HG03565 (cell line): Measurements from ENCODE around the gene LRRC75A.
"Not testable (repeated sequence)": the region's sequence is repeated elsewhere in the genome, so short reads cannot be mapped to it uniquely, and the experiment has no call there.

Experiments
- ATAC-seq: cut with Tn5 transposase; IDR thresholded peaks from one replicate; pipeline ENCODE4 v1.9.1; 2021; ENCODE audit warnings: mild to moderate bottlenecking, moderate library complexity; ENCODE audit not compliant: unreplicated experiment

Gene LRRC75A

DNA sequence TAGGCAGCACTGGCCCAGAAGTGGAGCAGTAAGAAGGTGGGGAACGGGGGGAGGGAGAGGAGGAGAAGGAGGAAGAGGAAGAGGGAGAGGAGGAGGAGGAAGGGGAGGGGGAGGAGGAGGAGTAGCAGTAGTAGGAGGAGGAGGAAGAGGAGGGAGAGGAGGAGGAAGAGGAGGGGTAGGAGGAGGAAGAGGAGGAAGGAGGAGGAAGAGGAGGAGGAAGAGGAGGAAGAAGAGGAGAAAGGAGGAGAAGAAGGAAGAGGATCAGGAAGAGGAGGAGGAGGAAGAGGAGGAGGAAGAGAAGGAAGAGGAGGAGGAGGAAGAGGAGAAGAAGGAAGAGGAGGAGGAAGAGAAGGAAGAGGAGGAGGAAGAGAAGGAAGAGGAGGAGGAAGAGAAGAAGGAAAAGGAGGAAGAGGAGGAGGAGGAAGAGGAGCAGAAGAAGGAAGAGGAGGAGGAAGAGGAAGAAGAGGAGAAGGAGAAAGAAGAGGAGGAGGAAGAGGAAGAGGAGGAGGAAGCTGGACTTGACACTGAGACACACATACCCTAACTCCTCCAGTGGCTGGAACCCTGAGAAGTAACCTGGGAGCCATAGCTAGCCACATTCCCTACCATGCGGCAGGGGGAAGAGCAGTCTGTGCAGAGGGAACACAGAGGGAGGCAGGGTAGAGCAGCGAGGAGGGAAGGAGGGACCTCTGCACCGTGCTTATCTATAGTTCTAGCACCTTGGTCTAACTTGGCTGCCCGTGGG lies 35.8 kb downstream of the LRRC75A start:
- ATAC-seq: no peak

DNA sequence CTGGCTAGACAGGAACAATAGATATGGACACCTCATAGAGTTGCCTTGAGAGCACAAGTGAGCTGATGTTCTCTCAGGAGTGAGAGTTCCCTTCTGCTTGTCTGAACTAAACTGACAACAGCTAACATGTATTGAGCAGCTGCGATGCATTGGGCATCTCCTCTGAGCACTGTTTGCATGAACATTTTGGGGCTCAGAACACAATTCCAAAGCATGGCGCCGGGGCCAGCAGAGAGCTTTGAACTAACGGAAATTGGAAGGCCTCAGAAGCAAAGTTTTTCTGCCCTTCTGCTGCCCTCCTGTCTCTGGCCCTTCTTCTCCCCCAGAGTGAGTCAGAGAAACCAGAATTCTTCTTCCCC lies 38.5 kb downstream of the LRRC75A start:
- ATAC-seq: no peak

DNA sequence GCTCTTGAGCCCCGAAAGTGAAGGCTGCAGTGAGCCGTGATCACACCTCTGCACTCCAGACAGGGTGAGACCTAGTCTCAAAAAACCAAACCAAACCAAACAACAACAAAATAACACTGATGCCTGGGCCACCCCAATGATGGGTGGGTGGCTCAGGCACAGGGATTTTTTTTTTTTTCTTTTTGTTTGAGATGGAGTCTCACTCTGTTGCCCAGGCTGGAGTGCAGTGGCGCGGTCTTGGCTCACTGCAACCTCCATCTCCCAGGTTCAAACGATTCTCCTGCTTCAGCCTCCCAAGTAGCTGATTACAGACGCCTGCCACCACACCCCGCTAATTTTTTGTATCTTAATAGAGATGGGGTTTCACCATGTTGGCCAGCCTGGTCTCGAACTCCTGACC lies 39.7 kb downstream of the LRRC75A start:
- ATAC-seq: not testable (repeated sequence)

DNA sequence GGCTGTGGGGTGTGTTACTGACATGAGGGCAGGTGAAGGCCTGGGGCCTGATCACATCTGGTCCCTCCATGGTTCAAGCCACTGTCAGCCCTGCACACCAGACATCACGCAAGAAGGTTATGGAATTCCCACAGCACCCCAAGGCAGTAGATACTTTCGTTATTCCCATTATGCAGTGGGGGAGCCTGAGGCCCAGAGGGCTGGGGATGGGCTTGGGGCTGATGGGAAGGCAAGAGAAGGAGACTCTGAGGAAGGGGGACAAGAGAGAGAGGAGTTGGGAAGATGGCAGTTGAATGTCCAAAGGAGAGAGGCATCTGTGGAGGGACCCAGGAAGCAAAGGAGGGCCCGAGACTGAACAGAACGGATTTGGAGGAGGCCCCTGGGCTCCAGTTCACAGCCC lies 42.0 kb downstream of the LRRC75A start:
- no peak for ATAC-seq

DNA sequence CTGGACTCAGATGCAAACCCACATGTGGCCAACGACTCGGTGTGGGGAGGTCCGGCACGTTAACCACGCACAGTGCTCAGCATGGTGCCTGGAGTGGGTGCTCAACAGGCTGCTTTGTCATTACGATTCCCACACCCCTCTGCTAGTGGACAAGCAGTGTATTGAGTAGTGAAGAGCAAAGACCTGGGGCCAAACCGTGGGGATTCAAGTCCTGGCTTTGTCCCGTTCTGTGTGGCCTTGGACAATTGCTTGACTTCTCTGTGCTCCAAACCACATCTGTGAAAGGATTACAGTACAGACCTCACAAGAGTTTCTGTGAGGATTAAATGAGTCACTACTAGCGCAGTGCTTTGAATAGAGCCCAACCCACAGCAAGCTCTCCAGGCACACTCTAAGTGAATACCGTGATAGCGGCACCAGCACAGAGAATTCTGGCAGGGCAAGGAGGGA lies 42.8 kb downstream of the LRRC75A start:
- no peak for ATAC-seq

DNA sequence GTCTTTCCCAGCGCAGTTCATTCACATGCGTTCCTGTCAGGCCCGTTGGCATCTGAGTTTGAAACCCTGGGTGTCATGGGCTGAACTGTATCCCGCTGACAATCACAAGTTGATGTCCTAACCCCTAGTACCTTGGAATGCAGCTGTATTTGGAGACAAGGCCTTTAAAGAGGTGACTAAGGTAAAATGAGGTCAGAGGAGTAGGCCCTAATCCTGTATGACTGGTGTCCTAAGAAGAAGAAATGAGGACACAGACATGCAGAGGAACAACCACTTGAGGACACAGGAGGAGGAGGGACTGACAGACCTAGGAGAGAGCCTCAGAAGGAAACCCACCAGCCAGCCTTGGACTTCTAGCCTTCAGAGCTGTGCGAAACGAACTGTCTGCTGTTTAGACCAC lies 43.5 kb downstream of the LRRC75A start:
- ATAC-seq: no peak

DNA sequence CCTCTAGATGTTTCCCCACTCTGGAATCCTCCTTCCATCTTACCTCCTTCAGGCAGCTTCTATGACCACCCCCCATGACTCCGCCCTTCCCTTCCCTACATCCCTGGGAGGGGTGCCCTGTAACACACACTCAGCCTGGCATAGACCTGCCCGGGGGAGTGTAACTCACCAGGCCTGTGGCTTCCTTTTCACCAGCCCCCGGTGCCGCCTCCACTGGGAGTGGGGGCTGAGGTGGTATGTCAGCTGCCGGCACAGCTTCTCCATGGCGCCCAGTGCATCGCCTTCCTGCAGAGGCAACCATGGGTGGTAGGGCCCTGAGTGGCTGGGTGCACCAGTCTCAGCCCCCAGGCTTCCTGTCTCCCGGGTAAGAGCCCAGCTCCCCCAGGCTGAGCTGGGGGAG lies 44.3 kb downstream of the LRRC75A start:
- ATAC-seq: no peak

DNA sequence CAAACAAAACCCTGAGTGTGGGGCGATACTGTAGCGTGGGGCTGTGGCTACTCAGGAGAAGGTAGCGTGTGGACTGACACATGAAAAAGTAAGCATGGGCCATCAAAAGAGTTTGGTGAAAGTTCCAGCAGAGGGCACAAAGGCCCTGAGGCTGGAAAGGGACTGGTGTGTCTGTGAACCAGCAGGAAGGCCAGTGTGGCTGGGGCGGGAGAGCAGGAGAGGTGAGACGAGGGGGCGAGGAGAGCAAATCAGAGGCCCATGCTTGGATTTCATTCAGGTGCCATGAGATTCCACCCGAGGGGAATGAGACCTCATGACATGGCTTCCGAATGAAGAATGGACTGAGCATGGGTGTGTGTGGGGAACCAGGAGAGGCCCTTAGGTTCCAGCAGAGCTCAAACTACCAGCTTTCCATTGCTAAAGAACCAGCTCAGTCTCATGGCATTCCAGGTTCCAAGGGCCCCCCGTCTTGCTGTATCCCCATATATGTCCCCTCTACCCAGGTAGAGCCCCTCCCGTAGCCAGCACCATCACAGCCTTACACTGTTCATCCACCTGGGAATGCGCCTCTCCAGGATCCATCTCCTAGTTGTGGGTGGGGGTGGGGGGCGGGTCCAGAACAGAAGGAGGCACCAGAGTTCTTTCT lies 45.5 kb downstream of the LRRC75A start:
- ATAC-seq: no peak

DNA sequence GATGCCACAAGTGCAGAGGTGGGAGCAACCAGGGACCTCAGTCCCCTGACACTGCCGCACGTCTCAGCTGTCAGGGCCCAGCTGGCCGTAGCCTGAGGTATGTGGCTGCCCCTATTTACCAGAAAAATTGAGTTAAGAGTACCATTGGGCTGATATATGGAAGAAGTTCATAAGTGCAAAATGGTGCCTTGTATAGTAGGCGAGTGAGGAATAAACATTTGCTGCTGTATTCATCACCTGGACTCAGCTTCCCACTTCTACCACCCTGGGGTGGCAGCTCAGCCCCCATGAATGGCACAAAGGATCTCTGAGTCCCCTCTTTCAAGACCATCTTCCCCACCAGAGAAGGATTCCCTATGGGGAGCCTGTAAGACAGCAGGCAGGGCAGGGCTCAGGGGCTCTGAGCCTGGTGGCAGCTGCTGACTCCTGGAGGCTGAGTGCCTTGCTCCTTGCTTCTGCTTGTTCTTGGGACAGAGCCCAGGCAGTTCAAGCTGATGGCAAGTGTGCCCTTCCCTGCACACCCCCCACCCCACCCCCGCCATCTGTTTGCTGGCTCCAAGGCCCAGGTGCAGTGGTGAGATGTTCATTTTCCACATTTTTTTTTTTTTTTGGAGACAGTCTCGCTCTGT lies 47.6 kb downstream of the LRRC75A start:
- no peak for ATAC-seq

DNA sequence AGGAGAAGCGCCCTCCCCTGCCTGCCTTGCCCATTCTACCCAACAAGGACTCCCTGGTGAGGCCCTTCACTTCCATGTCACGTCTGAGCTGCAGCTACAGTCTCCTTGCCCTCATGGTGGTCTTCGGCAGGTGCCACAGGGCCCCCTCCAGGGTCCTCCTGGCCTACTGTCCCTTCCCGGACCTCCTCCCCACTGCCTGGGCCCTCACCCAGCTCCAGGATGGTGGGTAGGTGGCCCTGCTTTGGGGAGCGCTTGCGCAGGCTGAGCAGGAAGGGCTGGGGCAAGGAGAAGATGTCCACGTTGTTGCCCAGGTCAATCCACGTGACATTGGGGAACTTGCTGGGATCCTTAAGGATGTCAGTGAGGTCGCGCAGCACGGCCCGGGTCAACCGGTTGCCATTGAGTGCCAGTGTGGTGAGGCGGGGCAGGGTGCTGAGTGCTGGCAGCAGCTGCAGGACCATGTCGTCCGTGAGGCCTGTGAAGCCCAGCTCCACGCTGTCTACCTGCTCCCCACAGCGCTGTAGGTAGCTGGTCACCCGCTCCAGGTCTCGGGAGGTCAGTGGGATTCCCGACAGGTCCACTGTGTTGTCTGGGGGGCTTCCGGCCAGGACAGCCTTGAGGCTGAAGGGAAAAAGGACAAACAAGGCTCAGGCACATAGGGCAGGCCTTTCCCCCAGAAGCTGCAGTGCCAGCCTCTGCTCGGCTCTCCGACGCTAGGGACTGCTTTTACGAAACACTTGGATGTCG lies 48.3 kb downstream of the LRRC75A start:
- ATAC-seq: no peak

DNA sequence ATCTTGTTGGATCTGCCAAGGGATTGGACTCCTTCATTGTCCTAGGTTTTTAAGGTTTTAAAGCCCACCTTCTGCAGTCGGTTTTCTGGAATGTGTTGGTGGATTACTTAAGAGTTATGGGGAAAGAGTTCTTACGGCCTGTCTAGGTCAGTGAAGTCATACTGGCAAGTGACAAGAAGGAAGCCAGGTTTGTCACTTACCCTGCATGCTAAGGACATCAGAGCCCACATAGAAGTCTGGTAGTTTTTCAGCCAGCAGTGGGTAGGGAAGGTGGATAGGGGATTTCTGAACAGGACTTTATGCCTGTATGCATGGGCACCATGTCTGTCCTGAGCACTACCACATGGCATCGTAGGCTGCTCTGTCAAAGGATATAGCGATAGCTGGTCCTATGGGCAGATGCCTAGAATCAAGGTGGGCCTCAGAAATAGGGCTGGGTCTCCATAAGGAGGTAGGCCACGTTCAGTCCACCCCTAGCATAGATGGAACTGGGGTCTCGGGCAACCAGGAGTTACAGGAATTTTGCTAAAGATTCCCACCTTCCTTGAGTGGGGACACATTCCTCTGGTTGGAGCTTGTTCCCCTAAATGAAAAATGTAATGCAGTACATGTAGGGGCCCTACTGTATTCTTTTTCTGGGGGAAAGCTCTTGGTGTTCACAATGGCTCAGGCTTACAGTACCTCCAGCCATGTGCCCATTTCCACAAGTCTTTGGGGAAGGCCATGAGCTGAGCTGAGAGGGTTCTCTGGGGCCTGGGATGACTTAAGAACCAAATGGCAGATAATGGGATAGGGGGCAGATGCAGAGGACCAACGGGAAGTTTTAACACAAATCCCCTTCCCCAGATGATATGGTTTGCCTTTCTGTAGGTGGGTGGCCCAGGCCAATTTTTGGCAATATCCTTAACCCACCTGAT lies 49.1 kb downstream of the LRRC75A start:
- no peak for ATAC-seq

DNA sequence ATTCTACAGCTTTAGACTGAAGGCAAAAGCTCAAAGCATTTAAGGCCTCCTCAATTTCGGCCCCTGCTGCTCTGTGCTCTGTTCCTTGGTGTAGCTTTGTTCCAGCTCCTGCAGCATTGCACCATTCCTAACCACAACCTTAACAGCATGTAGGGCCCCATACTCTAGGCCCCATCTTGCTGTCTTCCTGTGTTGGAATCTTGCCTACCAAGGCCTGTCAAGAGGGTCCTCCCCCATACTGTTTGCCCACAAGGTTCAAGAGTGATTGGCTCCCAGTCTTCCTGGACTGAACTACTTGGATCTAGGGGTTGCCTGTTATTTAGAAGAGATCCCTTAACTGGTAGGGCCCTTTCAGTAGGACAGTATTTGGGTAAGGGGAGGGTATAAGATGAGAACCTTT lies 49.9 kb downstream of the LRRC75A start:
- ATAC-seq: no peak

DNA sequence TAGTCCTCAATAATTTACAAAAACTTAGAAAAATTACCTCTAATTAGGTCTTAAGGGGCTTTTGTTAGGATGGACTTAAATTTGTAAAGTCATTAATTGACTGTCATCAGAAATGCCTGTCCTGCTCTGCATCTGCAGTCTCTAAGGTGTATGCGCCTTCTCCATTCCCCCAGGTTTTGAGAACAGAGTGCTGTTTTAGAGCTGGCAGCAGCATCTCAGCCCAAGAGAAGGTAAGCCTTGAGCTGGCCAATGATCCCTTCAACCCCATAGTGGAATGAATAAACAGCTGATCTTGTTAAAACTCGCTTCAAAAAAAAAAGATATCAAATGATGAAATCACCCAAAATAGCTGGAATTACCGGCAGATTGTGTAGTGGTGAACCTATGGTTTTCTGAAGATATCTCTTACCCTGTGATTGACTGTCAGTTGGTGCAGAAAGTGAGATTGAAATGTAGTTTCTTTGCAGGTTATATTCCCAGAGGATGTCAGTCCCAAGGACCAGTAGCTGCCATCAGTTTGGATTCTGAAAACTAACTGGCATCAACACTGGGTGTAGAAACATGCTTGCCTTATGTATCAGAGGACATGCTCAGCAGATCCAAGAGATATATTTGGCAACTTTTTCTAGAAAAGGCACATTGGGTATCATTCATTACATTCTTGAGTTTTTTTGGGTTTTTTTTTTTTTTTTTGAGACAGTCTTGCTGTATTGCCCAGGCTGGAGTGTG lies 50.9 kb downstream of the LRRC75A start:
- no peak for ATAC-seq

DNA sequence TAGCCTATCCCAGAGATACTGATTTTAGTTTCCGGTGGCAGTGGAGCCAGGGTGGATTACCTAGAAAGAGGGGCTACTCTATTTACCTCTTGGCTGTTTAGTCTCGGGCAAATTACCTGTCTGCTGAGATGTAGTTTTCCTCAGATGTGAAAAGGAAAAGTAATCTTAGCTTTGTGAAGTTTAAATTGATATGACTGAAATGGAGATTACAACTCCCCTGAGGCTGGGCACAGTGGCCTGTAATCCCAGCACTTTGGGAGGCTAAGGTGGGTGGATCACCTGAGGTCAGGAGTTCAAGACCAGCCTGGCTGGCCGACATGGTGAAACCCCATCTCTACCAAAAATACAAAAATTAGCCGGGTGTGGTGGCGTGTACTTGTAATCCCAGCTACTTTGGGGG lies 51.6 kb downstream of the LRRC75A start:
- ATAC-seq: not testable (repeated sequence)

DNA sequence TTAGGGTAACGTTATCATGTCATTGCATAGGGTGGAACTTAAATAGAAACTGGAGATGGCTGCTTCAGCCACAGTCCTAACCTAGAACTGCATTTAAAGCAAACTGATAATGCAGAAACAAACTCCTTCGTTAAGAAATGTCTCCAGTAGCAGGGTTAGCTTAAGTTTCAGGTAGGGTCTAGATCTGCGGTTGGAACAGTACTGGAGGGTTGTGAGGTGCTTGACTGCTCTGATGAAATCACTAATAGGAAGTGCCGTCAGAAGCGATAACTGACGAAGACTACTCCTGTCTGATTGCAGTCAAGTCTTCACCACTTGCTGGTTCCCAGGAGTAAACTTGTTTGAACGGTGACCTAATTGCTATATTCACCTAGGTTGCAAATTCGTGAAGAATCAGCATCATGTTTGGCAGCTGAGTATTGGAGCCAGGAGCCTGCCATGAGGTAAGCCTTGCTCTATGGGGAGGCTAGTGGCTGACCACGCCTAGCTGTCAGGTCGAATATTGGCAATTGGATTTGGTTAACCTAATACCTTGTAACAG lies 52.1 kb downstream of the LRRC75A start:
- no peak for ATAC-seq

DNA sequence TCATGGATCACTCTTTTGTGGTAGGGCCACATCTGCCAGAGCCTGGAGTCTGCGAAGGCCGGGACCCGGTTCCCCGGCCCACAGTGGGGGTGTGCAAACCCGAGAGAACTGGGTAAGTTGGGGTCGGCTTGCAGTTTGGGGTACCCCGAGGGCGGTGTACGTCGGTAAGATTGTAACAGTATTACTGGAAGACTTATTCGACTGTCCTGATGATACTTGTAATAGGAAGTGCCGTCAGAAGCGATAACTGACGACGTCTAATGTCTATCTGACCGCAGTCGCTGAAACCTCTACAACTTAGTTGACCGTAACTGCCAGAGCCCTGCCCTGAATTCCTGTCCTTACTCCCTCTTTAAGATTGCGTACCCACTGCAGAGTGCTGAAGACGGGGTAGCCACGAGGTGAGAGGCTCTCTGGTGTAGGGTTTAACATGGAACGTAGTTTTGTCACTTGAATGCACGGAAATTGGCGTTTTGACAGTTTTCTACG lies 52.6 kb downstream of the LRRC75A start:
- no peak for ATAC-seq

DNA sequence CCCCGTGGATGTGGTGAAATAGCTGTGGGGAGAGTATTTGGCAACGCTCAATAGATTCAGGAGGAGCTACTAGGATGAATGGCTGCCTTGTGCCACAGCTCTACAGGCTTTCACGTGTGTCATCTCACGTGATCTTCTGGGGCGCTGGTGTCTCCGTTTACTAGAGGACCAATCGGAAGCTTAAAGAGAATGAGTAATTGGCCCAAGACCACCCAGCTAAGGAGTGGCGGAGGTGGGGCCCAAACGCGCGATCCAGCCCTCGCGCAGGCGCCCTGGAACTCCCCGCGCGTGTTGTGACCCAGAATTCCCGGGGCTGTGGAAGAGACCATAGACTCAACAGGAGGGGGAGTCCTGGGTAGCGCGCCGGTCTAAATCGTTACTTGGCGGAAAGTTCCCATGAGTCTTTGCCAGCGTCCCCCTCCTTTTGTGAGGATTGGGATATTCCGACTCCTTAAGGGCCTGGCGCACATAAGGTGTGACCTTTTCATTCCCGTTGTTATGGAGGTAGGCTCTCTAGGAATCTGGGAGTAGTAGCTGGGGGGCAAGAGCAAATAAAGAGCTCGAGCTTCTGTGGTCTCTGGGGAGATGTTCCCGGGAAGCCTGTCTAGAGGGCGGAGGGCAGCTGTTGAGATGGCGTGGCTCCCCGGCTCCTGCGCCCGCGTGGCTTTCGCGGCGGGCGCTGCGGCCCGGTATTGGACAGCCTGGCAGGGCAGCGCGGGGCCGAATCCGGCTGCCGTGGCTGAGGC lies 53.3 kb downstream of the LRRC75A start:
- ATAC-seq: peak; percentile 81

DNA sequence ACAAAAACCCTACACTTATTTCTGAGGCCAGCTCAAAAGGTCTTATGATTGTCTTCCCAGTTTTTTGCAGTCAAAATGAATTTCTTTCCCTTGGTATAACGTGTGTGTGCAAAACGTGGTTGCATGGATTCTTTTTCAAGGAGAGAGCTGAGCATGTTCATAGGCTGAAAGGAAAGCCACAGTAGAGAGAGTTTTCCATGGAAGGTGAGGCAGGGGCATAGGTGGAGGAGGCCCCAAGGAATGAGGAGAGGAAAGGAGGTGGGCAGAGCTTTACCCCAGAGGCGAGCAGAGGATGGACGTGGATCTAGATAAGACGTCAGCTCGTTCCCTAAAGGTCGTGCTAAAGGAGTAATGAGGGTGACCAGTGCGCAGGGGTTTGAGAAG lies 53.8 kb downstream of the LRRC75A start:
- ATAC-seq: no peak

DNA sequence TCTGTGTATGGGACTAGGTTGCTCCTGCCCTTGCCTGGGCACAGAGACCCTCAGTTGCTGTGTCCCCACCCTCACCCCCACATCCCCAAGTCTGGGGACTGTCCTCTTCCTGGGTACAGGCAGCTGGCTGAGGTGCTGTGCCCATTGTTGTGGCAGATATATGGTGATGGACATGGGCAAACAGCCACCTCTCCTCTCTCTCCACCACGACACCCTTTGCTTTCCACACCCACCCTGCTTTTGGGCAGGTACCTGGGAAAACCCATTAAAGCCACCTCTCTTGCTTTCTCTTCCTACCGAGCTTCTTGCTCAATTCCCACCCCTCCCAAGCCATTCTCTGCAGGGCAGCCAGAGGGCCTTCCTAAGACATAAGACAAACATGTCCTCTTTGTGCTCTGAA lies 54.9 kb downstream of the LRRC75A start:
- no peak for ATAC-seq
